NCI-H526 (cell line): Measurements from ENCODE around the gene ATP2C1.
"Not testable (repeated sequence)": the region's sequence is repeated elsewhere in the genome, so short reads cannot be mapped to it uniquely, and the experiment has no call there.

ENCODE experiments used
- DNase-seq, 2 experiments: peaks; one replicate each; lab custom pipeline; 2025; lab: John Stamatoyannopoulos, UW

ATP2C1 gene

DNA sequence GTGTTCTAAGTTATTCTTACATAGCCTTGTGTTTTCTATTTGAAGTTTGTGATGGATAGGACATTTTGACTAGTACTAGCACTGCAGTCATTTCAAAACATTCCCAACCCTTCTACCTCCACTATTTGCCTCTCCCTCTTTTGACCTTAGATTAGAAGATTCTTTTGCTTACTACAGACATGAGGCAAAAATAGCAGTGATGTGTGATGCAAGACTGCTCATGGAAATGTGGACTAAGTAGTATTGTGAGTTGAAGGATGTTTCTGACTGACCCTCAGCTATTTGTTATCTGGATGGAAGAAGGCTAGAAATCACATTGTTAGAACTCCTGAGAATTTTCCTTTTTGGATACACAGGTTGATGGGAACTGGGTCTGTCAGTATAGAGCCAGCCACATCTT, 45.9 kb downstream of the ATP2C1 start:
- no peak for DNase-seq

DNA sequence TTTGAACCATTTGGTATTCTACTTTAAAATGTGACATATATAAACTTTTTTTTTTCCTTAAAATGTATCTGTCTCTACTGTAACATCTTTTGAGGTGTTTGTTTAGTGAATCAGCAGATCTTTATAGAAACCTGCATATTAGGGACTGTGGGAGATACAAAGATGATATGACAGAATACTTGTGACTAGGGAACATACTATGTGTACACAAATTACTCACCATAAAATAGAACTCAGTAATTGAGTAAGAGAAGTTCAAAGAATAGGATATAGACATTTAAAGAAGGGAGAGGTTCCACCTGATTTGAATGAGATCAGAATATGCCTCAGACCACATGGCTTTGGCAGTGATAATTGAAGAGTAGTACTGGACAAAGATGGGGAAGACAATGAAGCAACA, 47.9 kb downstream of the ATP2C1 start:
- DNase-seq: no peak

DNA sequence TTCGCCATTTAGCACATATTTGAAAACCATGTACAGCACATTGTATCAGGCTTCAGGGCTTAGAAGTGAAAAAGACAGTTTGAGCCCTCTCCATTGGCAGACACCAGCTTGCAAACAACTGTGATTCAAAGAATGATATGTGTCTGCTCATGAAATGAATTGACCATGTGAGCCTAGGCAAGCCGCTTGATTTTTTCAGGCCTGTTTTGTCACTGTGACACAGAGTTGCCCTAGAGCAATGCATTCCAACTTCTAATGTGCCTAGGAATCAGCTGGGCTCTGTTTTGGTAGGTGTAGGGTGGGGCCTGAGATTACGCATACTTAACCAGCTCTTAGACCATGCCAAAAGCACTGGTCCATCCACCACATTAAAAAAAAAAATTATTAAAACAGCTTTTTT, 53.0 kb downstream of the ATP2C1 start:
- no peak for DNase-seq

DNA sequence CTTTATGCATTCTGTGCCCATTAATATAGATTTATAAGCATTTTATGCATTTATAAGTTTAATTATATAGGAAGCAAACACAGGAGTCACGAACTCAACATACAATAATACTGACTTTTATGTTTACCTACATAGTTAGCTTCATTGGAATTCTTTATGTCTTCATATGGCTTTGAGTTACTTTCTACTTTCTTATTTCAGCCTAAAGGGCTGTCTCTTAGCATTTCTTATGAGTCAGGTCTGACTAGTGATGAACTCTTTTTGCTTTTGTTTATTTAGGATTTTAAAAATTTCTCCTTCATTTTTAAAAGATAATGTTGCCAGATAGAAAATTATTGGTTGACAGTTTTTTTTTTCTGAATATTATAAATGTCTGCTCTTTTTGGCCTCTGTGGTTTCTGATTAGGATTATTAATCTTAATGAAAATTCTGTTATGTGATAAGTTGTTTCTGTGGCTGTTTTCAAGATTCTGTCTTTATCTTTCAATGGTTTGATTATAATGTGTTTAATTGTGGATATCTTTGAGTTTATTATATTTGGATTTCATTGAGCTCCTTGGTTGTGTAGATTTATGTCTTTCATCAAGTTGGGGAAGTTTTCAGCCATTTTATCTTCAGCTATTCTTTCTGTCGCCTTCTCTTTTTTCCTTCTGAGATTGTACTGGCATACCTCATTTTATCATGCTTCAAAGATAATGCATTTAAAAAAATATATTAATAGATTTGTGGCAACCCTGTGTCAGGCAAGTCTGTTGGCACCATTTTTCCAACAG, 54.3 kb downstream of the ATP2C1 start:
- DNase-seq: no peak

DNA sequence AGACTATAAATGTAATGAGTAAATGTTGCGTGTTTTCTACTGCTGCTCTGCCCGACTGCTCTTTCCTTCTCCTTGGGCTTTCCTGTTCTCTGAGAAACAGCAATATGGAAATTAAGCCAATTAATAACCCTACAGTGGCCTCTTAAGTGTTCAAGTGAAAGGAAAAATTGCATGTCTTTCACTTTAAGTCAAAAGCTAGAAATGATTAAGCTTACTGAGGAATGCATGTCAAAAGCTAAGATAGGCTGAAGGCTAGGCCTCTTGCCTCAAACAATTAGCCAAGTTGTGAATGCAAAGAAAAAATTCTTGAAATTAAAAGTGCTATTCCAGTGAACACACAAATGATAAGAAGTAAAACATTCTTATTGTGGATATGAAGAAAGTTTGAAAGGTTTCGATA, 55.0 kb downstream of the ATP2C1 start:
- no peak for DNase-seq

DNA sequence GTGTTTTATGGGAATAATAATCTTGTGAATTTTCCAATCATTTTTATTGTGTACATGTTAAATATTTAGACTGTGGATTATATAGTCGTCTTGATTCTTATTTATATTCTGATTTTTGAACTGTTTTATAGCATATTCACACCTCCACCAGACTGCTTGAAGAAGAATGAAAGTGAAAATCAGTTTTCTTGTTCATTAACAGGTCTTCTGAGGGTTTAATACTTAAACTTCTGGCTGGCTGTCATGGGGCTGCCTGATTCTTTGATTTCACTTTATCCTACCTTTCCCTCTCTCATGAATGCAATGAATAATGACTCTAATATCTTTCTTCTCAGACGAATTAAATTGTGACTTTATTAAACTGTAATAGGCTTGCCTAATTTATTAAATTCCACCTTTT, 56.2 kb downstream of the ATP2C1 start:
- DNase-seq: no peak

DNA sequence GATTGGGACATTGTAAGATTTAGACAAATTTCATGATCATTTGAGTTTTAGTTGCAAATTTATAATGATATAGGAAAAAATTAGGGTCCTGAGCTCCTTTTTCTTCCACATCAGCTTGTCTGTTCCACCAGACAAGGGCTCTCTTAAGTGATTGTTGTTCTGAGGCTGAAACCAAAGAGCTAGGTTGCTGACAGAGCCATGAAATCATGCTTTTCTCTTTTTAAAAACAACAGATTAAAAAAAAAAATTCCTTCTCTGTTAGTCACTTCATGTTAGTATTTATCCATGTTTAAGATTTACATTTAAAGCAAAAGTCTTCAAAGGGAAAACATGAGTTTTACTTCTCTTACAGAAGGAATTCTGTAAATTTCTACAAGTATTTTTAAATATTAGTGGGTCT, 56.8 kb downstream of the ATP2C1 start:
- DNase-seq: no peak

DNA sequence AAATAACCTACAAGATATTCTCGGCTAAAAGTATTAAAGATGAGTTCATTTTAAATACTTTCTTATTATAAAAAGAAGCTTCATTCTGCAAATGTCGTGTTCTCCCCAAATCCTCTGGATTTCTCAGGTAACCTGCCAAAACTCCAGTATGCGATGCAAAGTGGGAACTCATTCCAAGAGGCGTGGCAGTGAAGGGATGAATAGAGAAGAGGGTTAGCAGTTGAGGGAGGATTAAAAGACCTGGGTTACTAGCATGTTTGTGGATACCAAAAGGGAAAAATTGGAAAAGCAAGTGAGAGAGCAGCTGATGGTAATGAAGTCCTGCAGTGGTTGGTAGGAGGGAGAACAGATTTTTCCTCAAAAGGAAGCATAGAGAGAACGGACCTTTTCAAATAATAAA, 61.6 kb downstream of the ATP2C1 start:
- DNase-seq: no peak

DNA sequence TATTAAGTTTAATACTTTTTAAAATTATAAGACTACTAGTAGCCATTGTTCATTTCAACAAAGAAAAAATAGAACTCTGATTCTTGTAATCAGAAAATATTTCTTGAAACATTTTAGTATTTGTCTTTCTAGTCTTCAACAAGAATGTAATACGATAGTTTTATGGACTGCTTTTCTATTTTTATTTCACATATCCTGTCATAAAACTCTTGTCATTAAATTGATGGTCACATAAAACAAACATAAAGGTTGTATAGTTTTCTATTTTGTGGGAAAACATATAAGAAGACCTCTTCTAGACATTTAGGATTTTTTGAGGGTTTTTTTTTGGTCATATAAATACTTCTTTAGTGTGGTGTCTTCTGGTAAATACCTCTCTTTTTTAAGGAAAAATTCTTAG, 62.4 kb downstream of the ATP2C1 start:
- DNase-seq: no peak

DNA sequence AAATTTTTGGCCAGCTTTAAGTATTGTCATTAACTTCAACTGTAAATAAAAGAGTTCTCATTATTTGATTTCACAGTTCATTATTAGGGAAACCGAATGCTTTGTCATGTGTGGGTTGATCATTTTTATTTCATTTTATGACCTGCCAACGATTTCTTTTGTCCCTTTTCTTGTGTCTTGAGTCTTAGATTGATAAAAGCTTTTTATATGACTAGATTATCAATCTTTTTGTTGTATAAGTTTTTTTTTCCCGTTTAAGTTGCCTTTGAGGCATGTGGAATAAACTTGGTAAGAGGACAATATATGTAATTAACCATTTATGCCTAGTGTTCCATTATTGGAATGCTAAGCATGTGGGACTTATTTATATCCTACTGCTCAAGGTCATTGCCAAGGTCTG, 62.8 kb downstream of the ATP2C1 start:
- DNase-seq: no peak

DNA sequence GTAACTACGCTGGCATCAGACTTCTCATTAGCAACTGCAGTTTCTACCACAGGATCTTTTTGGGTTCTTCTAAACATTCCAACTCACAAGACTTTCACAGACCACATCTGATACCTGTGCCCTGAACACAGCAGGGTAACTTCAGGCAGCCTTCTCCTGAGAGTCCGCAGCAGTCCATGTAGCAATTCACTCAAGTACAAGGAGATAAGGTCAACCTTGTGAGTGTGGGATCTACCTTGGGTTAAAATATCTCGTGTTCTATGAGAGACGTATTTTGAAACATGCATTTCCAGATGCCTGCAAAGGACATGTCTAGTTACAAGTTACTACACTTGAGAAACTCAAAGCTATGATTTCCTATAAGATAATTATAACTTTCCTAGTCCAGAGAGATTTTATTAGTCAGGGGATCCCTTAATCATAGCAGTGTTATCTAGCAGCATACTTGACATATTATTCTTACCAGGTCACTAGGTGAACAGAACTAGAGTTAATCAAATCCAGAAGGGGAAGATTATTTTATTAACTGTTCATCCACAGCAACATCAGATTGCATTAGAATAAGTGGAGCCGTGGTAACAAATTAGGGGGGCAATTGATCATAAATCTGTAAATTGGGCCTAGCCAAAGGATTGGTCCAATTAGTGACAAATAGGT, 66.4 kb downstream of the ATP2C1 start:
- DNase-seq: no peak

DNA sequence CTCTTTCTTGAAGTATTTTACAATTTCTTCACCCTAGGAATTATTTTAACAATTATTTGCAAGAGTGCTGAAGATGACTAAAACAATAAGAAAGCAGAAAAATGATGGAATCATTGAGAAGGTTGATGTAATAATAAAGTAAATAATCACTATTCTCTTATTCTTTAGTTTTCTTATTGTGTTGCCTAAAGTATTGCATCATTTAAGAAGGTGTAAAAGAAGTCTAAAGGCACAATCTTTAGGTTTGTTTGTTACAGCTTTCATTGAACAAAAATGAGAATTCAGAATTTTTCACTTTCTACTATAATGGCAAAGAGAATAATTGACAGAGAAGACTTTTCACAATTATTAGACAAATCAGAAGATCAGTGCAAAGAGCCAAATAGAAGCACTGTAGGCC, 67.6 kb downstream of the ATP2C1 start:
- DNase-seq: no peak

DNA sequence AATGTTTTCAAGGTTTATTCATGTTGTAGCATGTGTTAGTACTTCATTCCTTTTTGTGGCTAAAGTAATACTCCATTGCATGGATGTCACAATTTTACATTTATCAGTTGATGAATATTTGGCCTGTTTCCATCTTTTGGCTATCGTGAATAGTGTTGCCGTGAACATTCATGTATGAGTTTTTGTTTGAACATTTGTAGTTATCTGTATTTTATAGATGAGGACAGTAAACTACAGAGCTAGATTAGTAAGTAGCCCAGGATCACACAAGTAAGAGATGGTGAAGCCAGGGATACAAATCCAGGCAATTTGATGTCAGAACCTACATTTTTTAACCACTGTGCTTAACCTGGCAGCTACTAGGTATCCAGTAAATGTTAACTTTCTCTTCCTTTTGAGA, 69.6 kb downstream of the ATP2C1 start:
- DNase-seq: no peak

DNA sequence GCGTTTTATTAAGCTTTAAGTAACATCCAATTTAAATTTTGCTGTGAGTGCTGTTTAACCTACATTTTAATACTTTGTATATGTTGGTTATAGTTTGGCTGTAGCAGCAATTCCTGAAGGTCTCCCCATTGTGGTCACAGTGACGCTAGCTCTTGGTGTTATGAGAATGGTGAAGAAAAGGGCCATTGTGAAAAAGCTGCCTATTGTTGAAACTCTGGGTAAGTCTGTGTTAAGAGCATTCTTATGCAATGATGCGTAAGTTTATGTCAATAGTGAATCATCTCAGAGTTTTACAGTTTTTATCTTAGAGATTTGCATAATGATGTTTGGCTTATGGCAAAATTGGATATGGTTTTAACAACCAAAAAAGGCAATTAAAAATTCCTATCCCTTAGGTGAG, 70.0 kb downstream of the ATP2C1 start:
- DNase-seq: no peak

DNA sequence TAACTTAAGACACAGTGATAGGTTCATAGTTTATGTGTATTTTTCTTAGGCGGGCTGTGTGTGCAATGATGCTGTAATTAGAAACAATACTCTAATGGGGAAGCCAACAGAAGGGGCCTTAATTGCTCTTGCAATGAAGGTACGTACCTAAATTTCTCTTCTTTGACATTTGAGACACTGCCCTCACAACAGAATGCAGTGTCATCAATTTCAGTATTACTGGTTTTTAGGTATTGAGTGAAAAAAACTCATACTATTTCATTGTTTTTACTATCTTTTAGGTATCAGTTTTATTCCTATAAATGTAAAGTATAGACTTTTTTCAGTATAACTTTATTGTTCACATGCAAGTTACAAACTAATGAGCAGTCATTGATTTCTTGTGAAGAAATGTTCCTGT, 73.4 kb downstream of the ATP2C1 start:
- no peak for DNase-seq

DNA sequence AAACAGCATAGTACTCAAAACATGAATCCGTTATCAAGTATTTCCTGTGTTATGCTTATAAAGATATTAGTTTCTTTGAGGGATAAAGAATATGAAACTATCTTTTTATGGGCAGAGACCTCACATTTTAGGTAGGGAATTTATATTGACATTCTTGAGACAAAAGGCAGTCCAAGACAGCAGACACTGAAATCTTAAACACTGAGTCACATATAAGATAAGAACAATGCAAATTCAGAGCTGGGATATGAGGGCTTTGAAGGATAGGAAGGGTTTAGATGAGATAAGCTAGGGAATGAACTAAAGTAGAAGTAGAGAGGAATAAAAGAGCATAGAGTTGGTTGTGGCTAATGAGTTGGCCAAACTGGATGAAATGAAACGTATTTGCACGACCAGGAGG, 74.3 kb downstream of the ATP2C1 start:
- no peak for DNase-seq

DNA sequence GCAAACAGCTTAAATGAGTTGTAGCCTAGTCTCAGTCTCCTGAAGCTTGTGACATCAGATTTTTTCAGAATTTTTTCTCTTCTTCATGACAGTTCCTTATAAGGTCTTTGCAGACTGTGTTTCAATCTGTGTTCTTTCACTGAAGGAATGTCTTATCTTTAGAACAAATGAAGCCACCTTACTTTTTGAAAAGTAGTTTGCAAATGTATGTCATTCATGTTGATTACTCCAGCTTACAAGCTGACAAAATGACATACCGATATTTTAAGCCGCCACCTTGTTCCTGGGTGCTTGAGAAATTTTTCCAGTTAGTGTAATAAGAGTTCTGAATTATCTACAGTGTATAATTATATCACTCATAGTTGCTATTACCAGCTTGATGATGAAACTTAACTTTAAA, 75.7 kb downstream of the ATP2C1 start:
- DNase-seq: no peak

DNA sequence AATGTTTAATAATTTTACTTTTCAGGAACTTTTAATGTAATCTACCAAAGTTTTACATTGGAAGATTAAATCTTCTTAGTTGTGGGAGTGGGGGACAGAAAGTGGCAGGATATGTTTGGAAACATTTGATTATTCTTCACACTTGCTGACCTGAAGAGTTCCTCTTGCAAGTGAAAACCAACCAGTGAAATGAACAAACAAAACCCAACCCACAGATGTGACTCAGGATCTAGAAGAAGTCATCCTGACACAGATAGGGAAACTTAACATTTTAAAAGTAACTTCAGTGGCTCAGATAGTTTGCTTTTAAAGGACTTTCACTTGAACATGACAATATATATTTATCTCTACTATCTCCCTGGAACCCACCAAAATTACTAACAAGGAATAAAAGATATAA, 77.3 kb downstream of the ATP2C1 start:
- DNase-seq: no peak

DNA sequence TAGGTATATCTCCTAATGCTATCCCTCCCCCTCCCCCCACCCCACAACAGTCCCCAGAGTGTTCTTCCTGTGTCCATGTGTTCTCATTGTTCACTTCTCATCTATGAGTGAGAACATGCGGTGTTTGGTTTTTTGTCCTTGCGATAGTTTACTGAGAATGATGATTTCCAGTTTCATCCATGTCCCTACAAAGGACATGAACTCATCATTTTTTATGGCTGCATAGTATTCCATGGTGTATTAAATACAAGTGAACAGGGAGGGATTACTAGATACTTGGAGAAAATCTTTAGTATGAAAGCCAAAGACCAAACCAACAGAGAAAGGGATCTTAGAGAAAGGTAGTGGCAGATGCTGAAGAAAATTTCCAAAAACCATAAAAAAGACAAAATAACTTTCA, 78.7 kb downstream of the ATP2C1 start:
- DNase-seq: not testable (repeated sequence)

DNA sequence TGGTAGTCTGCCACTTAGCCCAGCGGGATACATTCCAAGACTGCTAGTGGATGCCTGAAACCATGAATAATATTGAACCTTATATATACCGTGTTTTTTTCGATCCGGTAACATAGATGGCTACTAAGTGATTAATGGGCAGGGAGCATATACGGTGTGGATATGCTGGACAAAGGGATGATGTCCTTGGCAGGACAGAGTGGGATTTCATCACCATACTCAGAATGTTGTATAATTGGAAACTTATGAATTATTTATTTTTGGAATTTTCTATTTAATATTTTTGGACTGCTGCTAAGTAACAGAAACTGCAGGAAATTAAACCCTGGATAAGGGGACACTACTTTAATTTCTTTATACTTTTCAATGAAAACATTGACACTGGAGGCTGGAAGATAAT, 79.5 kb downstream of the ATP2C1 start:
- DNase-seq: no peak

DNA sequence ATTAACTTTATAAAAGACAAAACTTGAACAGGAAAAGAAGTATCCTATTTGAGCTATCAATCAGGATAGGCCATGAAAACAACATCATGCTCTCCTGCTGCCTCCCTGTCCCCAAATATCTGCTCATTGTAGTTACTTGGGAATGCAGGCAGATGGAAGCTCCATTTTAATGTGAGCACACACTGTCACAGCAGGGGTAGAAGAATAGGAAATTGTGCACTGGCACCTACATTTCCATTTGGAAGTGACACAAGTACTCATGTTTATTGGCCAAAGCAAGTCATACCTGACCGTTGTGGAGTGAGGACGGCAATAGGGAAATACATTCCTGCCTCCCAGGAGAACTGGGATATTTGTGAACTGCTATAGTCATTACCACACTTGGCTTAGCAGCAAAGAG, 80.3 kb downstream of the ATP2C1 start:
- DNase-seq: no peak

DNA sequence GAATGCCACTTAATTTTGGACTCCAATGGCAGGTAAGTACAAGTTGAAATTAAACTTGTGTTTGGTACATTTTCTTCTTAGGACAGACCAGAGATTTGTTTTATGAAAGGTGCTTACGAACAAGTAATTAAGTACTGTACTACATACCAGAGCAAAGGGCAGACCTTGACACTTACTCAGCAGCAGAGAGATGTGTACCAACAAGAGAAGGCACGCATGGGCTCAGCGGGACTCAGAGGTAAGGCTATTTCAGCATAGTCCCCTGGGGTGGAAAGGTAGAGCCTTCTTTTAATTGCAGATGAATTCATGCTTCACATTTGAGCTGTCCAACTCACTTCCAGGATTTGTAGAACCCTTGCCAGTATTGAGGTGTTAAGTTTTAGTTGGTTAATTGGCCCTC, 81.4 kb downstream of the ATP2C1 start:
- no peak for DNase-seq

DNA sequence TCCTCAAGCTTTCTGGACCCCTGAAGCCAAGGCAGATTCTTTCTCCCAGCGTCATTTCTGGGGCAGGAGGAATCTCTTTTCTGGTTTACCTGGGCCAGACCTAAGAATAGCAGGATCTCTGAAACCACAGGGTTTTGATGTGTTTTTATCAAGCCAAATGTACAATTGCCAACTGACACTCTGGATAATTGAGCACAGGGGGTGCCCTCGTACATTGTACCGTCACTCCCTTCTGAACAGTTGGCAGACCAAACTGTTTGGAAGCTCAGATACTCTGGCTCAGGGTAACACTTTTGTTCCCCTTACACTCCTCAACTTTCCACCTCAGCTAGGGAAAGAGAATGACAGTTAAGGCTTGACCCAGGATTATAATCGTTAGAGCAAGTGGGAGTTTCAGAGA, 82.8 kb downstream of the ATP2C1 start:
- no peak for DNase-seq

DNA sequence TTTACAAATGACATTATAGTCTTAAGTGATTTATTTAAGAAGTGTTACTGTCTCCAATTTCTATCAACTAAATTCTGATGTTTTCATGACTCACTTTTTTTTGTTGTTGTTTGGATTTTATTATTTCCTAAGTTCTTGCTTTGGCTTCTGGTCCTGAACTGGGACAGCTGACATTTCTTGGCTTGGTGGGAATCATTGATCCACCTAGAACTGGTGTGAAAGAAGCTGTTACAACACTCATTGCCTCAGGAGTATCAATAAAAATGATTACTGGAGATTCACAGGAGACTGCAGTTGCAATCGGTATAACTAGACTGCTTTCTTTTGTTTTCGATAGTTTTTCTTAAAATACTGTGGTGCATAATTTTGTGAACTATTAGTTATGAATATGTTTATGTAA, 85.2 kb downstream of the ATP2C1 start:
- DNase-seq: no peak
